Fibroblast of skin of right quadriceps (primary cell): ENCODE measurements around the gene DNAL4.

Experiments
- DNase-seq: peaks from one replicate; pipeline ENCODE4 v3.0.0-alpha.2; 2013

DNAL4 gene

DNA sequence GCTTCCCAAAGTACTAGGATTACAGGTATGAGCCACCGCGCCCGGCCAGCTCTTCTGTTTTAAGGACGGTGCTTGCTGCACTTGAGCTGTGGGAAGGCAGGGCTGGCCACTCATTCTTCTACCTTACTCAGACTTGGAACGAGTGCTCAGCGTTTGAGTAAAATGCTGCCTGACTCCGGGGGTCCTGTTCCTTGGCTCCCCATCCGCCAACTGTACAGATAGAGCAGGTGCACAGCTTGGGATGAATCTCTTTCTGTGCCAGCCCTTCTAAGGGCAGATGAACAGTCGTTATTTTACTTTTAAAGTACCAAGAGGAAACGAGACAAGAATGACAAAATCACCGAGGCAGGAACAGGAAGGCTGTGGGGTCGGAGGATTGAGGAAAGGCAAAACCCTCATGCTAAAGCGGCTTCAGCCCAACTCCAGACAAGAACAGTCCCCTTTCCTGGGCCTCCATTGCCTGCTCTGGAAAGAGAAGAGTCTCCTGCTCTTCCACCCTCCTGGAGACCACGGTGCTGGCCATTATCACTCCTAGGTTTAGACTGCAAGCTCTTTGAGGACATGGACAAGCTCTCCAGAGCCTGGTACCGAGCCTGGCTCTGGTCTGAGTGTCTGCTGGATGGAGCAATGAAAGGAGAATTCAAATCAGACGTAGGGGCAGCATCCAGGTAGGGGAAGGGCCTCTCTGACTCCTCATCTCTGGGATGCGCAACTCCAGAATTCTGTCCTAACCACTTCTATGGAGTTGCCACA lies 37.1 kb downstream of the DNAL4 start:
- DNase-seq = no peak

DNA sequence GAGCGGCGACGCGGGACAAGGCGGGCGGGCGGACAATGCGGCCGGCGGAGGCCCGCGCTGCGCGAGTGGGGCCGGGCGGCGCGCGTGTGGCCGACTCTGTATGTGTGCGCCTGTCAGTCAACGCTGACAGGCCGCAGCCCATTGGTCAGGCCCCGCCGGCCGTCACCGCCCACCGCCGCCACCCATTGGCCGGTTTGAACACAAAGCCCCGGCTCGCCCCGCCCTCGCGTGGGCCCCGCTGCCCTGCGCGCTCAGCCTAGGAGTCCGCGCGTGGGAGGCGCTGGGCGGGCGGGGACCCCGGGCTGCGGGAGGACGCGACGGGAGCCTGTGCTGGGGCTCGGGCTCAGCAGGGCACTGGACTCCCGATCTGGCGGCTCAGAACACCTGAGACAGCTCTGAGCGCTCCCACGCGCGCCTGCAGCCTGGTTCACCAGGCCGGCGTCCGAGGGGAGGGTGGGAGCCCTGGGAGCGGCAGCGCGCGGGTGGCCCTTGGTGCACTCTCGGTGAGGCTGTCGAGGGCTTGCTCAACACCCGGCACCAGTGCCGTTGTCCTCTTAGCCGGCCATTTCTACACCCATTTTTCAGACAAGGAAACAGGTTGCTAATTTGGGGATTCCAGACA lies 37.9 kb downstream of the DNAL4 start, which contains the start of gene SUN2:
TSS of gene SUN2 (minus strand) at position 88 of the 622 bp plus-strand sequence. CDS start 3,370 bp downstream, outside the sequence.
- DNase-seq = peak; percentile 79

DNA sequence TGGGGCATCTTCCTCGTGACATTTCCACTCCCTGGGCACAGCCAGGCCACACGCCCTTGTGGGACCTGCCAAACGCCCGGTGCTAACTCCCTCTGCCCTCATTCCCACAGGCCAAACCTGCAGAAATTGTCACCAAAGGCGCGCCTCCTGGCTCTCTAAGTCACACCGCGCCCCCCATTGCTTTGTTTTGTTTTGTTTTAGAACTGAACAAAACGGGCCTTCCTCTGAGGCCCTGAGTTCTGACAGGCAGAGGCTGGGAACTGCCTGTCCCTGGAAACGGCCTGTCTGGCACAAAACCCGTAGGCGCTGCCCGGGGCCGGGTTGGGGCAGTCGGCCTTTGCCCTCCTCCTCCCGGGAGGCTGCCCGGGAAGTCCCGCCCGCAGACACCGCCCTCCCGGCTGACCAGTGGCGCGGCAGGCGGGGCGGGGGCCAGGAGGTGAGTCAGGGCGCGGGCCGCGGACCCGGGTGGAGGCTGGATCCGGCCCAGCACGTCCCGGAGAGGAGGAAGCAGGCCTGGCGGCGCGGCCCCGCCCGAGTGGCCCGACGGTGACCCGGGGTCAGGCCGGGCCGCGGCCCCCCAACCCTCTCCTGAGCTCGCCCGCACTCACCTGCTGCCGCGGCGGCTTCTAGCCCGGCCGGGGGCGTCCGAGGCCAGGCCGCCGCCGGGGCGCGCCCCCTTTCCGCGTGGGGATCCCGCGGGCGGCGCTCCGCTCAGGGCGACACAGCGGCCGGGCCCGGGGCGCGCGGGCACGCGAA lies 38.6 kb downstream of the DNAL4 start:
- DNase-seq = peak; percentile 32

DNA sequence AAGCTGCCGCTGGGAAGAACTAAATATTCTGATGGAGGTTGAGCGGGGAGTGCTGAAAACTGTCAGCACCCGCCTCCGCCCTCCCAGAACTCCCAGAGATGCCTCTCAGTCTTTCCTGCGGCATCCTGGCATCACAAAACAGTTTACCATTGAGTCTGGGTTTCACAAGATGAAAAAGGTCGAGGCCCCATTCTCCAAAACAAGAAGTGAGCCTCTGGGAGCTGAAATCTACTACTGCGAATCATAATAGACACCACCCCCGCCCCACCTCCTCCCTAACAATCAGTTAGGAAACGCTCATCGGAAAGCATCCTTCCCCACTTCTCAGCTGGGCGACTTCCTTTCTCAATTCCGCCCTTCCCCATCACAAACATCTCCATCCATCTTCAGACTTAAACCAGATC lies 39.2 kb downstream of the DNAL4 start:
- DNase-seq = peak; percentile 39

DNA sequence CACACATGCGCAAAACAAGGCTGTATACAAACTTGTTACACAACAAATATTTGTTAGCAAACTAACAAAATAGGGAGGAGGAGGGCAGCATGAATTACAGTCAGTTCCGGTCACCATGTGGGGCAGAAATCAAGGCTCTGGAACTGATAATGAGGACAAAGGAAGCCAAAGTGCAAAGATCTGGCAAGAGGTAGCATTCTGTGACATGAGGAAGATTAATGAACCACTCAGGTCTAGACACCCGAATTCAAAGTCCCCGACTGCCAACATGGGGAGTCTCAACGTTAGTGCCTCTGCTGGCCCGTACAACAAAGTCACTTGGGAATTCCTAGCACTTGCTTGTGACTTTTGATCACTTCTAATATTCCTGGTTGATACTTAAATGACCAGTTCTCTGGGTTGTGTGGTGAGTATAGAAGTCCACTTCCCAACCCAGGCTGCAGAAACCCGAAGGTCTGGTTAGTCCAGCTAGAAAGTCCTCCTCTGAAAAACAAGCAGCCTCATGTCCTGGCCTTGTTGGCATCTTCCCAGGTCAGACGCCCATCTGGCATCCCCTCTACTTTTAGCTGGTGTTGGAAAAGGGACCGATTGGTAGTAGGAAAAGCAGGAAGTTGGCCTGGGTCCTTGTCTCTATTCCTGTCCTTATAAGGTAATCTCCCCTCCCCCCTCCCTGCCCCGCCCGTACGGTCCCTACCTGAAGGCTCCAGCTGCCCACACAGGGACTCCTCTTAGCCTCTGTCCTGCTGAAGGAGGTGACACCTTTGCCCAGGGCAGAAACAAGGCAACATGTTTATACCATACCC lies 39.8 kb downstream of the DNAL4 start:
- peak; percentile 54 for DNase-seq

DNA sequence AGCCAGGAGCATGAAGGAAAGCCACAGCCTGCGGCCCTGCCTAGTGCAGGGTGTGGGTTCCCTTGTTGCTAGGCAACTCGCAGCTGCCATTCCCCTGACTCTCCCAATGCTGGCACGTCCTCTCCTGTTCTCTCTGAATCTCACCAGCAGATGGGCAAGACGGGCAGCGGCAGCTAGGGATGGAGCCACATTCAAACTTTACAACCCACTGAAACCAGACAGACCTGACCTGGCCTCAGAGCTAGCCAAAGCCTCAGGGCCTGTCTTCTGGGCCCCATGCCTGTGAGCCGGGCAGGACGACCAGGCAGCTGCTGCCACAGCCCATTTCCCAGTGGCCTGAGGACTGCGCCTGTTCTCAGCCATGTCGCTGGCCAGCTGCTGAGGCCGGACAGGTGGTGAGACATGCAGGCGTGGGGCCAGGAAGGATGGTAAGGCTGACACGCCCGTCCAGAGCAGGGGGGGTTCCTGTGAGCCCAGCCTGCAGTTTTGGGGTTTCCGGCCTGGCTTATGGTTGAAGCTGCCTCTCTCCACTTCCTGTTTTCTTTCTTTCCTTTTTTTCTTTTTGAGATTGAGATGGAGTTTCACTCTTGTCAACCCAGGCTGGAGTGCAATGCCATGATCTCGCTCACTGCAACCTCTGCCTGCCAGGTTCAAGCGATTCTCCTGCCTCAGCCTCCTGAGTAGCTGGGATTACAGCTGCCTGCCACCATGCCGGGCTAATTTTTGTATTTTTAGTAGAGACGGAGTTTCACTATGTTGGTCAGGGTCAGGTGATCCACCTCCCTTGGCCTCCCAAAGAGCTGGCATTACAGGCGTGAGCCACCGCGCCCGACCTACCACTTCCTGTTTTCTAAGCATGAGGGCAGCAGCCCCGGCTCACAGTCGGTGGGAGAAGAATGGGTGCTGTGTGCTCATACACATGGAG lies 42.3 kb downstream of the DNAL4 start:
- no peak for DNase-seq

DNA sequence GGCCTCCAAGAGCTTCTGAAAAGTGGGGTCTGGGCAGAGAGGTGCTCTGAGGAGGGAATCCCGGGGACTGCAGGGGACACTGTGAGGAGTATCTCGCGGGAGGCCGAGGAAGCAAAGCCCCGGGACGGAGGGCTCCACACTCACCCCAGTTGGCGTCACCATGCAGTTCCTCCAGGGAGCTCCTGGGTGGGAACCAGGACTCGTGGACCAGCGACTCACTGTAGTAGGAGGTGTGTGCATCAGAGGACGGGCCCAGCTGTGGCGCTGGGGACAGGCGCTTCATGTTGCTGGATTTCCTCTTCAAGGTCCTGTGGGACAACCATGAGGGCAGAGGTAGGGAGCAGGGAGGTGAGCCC lies 42.9 kb downstream of the DNAL4 start:
- no peak for DNase-seq

DNA sequence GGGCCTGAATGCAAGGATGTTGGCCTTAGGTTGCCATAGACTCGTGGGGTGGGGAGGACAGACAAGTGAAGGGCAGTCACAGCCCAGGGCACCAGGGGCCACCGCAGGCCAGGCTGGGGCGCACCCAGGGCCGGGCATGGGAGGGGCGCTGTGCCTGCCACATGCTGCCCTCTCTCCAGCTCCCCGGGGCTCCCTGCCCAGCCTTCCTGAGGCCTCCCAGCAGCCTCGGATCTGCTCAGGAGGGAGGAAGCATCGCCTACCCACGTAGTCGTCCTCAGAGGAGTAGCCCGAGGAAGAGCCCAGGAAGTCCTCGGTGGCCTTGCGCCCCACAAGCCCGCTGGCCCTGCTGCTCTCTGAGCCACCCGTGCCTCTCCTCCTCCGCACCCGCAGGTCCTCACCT lies 43.3 kb downstream of the DNAL4 start:
- DNase-seq = no peak

DNA sequence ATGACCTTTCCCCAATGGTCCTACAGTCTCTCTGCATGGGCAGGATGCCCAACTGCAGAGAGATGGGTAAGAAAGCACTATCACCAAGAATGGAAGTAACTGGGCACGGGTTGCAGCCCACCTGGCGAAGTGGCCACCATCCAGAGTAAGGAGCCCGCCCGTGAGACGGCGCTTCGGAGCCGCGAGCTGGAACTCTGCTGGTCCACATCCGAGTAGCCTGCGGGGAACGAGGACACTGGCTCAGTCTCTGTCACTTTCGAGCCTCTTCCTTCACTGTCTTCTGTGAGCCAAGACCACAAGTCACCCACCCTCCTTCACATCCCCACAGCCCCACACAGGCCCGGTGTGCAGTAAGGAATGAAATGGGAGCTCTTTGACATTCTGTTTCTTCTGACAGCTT lies 43.8 kb downstream of the DNAL4 start:
- no peak for DNase-seq

DNA sequence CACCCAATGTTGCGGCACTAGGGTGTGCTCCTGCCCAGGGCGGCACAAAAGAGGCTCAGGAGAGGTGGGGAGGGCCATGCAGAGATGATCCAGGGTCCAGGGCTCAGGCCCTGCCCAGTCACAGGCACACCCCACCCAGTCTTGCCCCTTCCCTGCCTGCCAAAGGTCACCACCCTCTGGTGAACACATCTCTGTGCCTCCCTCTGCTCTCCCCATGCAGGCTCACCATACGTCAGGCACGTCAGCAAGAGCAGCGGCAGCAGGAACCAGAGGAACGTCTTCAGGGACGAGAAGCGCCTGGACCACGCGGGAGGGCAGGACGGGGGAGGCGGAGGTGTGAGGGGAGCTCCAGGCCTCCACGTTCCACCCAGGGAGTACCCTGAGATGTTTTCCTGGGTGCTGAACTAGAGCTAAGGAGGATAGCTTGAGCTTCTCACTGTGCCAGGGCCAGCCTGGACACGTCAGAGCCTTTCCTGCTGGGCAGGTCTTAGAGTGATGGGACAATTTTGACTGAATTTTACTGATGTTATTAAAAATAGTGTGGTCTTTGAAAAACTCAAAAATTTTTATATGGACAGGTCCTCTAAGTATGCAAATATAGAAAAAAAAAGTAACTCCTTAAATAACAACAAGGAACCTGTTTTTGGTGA lies 45.3 kb downstream of the DNAL4 start:
- DNase-seq = no peak

DNA sequence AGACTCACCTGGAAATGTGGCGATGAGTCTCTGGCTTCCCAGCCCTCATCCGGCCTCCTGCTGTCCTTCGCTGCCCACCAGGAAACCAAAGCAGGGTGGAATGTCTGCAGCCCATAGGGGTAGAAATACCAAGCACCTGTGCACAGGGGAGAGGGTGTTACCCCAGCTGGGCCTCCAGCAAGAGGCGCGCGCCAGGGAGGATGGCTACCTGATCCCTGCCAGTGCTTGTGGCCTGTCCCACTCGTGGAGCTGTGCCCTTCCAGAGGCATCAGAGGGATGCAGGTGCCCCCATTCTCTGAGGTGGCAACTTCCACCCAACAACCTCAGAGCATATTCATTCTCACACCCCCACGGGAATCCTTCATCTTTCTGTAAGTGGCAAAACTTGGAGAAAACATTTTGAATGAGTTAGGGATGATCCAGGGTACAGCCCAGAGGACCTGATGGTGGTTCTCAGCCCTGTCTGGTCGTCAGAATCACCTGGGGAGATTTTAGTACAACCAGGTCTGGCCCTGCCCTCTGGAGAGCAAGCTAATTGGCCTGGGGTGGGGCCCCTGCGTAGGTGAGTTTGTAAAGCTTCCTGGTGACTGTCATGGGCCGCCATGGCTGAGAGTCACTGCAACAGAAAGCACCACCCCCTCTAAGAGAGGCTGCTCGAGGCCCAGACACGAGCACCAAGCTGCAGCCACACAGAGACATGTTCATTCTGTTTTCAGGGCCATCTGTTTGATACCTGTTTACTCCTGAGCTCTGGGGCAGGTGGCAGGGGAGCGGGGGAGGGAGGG lies 48.1 kb downstream of the DNAL4 start:
- DNase-seq = no peak

DNA sequence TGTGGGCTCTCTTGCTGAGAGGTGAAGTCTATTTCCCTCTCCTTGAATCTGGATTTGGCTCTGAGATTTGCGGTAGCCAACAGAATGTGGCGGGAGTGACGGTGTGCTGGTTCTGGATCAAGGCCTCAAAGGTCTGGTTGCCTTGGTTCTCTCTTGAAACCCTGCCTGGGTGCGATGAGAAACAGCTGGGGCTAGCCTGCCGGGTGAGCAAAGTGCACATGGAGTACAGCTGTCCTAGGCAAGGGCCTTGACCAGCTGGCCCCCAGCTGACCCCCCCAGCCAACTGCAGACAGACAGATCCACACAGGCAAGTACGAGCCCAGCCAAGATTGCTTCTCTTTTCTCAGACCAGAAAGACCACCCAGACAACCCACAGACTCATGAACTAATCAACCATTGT lies 49.0 kb downstream of the DNAL4 start:
- no peak for DNase-seq

DNA sequence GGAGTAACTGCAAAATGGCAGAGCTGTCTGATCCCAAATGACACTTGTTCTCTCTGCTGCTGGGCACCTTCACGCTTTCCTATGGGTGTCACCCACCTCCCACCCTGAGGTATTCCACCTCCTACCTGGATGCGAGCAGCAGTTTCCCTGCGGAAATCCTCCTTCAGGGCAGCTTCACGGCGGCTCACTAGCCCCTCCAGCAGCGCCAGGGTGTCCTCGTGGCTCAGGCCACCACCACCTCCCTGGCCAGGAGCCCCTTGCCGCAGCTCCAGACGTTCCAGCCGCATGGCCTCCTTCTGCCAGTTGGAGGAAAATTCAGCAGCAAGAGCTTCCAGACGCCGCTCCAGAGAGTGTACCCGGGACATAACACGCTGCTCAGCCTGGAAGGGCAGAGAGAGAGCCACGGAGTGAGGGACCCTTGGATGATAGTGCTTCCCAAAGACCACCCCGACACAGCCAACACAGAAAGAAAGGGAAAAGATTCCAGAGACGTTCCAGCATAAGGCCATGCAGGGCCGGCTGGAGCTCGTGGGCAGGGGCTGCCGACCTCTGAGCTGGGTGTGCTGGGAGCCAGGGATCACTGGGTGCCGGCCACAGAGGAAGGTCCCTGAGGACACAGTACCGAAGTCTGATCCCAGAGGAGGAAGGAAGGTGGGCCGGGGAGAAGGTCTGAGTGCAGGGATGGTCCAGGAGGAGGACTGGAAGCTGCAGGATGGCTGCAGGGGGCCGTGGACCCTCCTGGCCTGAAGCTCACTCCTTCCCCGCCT lies 51.6 kb downstream of the DNAL4 start:
- no peak for DNase-seq

DNA sequence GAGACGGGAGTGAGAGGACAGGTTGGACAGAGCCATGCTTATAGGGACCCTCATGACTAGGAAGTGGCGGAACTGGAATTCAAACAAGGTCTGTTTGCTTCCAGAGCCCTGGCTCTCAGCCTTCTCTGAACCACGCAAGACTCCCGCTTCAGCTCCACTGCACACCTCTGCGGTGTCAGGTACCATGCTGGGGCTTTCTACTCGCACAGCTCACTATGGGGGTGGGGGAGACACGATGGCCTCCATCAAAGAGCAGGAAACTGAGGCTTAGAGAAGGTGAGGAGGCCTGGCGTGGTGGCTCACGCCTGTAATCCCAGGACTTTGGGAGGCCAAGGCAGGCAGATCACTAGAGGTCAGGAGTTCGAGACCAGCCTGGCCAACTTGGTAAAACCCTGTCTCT lies 52.4 kb downstream of the DNAL4 start:
- no peak for DNase-seq

DNA sequence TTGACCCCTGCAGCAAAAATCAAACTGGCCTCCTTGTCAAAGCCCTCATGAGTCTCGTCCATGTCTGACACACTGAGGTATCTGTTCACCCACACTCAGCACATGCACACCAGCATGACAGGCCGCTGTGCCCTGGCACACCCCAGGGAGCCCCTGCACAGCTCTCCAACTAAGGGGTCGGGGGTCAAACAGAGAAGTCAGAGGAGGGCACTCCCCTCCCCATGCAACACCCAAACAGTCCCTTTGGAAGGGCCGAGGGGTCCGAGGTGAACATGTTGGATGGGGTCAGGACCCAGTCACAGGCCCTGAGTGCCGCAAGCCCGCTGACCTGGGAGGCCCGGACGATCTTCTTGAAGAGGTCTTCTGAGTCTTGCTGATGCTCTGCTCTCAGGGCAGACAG lies 52.8 kb downstream of the DNAL4 start:
- DNase-seq = no peak

DNA sequence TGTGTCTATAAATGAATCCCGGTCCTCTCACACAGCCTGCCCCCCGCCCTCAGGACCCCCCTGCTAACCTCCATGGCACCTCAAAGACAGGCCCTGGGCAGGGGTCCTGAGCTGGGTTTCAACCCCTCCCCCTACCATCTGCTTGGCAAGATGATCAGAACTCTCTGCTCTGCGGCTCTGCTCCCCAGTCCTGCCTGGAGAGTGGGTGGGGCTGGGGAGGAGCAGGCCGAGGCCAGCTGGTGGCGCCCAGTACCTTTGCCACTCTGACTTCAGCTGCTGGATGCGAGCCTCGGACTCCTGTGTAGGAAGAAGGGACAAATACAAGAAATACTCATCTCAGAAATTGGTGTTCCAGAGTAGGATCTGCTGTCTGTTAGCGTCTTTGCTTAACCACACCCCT lies 53.2 kb downstream of the DNAL4 start:
- no peak for DNase-seq

DNA sequence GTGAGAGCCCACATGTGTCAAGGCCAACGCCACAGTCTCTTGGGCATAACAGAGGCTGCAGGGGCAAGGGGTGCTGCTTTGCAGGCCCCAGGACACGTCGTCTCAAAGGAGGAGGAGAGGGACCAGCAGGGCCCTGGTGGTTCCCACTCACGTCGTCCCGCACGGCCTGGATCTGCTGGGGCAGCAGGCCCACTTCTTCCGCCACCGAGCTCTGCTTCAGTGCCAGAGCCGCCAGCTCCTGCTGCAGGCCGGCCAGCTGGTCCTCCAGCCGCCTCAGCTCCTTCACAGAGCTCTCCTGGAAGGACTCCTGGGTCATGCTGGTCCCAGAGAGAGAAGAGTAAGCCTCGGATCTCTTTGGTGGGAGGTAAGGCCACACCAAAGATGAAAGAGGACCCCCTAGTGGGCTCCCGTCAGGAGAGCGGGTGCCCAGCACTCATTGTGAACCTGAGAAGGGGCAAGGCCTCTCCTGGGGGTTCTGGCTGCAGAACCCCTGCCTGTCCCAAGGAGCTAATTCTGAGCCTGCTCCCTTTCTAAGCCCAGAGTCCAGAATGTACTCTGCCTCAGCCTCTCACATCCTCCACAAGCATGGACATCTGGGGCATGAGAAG lies 53.7 kb downstream of the DNAL4 start:
- DNase-seq = no peak

DNA sequence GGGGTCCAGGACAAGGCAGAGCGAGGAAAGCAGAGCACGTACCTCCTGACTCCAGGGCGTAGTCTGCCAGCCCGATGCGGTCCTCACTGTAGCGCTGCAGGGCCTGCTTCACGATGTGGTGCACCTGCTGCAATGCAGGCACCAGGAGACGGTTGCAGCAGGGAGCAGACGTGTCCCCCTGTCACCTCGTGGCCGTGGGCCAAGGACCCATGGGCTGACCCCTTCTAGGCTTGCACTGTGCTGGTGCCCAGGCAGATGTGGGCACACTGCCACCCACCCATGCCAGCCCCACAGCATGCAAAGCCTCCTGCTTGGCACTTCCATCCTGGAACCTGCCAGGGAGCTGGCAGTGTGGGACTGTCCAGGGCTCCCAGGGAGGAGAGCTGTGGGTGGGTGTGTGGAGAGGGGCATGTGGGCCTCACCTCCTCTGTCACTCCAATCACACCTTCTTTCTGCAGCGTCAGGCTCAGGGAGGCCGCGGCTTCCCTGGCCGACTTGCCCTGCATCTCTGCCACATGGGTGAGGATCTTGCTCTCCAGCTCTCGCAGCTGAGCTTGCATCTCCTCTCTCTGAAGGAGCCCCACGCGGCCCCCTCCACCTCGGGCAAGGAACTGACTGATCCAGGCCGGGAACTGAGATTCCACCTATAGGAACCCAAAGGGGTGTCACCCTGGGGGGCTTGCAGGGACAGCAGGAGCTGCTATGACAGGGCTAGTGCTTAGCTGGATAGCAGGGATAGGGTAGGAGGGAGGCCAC lies 54.5 kb downstream of the DNAL4 start:
- DNase-seq = no peak
